OCI-LY3 (cell line): ENCODE results near the gene TBCK.

Experiments
- EZH2phosphoT487 ChIP-seq: fragments of 200-600 bp; shearing (Covaris generic); IDR thresholded peaks from 2 replicates; pipeline ENCODE4 v1.6.1; 2018; ENCODE audit warnings: antibody characterized with exemption, mixed run types, low read depth
- TF ChIP-seq, protein P1 (sequence below): fragments of 200-600, 300-600 bp; sonication (generic); IDR thresholded peaks from 2 replicates; pipeline ENCODE4 v1.5.1; 2014; ENCODE audit warnings: antibody characterized with exemption, low read length, low read depth

DNA sequence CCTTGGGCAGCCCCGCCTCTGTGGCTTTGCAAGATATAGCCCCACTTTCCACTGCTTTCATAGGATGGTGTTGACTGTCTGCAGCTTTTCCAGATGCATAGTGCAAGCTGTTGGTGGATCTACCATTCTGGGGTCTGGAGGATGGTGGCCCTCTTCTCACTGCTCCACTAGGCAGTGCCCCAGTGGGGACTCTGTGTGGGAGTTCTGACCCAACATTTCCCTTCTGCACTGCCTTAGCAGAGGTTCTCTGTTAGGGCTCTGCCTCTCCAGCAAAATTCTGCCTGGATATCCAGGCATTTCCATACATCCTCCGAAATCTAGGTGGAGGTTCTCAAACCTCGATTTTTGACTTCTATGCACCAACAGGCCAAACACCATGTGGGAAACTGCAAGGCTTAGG, 153.7 kb downstream of the TBCK start:
- TF ChIP-seq, protein P1, sequence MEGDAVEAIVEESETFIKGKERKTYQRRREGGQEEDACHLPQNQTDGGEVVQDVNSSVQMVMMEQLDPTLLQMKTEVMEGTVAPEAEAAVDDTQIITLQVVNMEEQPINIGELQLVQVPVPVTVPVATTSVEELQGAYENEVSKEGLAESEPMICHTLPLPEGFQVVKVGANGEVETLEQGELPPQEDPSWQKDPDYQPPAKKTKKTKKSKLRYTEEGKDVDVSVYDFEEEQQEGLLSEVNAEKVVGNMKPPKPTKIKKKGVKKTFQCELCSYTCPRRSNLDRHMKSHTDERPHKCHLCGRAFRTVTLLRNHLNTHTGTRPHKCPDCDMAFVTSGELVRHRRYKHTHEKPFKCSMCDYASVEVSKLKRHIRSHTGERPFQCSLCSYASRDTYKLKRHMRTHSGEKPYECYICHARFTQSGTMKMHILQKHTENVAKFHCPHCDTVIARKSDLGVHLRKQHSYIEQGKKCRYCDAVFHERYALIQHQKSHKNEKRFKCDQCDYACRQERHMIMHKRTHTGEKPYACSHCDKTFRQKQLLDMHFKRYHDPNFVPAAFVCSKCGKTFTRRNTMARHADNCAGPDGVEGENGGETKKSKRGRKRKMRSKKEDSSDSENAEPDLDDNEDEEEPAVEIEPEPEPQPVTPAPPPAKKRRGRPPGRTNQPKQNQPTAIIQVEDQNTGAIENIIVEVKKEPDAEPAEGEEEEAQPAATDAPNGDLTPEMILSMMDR = no peak
- no peak for TF ChIP-seq EZH2phosphoT487
